Fibroblast of villous mesenchyme (primary cell): ENCODE measurements around the gene MBOAT2. TPM values are rescaled to one million over a fixed set of nuclear protein-coding genes. Genes with fewer than 3 reads are reported as not detected.

Source experiments
- DNase-seq: peaks from one replicate; pipeline ENCODE4 v3.0.0-alpha.2; 2010; ENCODE audit warnings: low read depth
- H3K4me3 ChIP-seq: 2 replicates; pipeline ENCODE4 v1.5.1; 2011; ENCODE audit warnings: low read depth, mild to moderate bottlenecking, low read length
- total RNA-seq: library from RNA; depleted of rRNA; stranded (reverse); fragments of >200 nt; gene quantifications from 2 replicates; pipeline ENCODE4 v1.2.3, GENCODE V29; 2012
- TF ChIP-seq, protein P1 (sequence below): IDR thresholded peaks from 2 replicates; pipeline ENCODE4 v1.5.1; 2012; ENCODE audit warnings: low read depth, mild to moderate bottlenecking, low read length; ENCODE audit not compliant: insufficient read depth

Gene MBOAT2
- total RNA-seq, 1 donor = 72.5 TPM

DNA sequence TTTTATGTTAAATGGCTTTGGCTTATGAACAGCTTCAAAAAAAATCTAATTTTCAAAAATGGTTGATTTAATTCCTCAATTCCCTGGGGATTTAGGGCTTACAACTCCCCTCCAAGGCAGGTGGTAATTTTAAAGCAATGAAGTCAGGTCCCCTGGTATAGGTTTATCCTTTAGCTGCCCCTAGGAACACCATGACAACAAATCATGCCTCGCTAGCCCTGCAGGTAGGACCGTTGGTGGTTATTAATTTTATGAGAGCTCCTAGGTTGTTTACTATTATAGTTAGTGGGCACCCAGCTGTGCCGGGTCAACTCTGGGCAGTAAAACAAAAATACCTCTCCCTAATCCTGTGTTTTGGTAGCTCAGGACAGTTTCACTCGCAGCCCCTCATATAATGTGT is 26.2 kb upstream of the MBOAT2 start:
- no peak for DNase-seq
- TF ChIP-seq, protein P1, sequence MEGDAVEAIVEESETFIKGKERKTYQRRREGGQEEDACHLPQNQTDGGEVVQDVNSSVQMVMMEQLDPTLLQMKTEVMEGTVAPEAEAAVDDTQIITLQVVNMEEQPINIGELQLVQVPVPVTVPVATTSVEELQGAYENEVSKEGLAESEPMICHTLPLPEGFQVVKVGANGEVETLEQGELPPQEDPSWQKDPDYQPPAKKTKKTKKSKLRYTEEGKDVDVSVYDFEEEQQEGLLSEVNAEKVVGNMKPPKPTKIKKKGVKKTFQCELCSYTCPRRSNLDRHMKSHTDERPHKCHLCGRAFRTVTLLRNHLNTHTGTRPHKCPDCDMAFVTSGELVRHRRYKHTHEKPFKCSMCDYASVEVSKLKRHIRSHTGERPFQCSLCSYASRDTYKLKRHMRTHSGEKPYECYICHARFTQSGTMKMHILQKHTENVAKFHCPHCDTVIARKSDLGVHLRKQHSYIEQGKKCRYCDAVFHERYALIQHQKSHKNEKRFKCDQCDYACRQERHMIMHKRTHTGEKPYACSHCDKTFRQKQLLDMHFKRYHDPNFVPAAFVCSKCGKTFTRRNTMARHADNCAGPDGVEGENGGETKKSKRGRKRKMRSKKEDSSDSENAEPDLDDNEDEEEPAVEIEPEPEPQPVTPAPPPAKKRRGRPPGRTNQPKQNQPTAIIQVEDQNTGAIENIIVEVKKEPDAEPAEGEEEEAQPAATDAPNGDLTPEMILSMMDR = no peak
- H3K4me3 ChIP-seq = no peak overlapping the region

GRCh38 chr2:9027884-9028283 is 24.4 kb upstream of the MBOAT2 start:
- DNase-seq = no peak
- H3K4me3 ChIP-seq = no peak overlapping the region
- TF ChIP-seq, protein P1 = no peak

- TF ChIP-seq, protein P1 = no peak
- H3K4me3 ChIP-seq = no peak overlapping the region
- no peak for DNase-seq
Observed at GRCh38 chr2:9025746-9026145, 22.3 kb upstream of the MBOAT2 start.

- DNase-seq = no peak
- no peak overlapping the region for H3K4me3 ChIP-seq
- TF ChIP-seq, protein P1 = no peak
Observed at GRCh38 chr2:9024575-9024974, 21.1 kb upstream of the MBOAT2 start.

DNA sequence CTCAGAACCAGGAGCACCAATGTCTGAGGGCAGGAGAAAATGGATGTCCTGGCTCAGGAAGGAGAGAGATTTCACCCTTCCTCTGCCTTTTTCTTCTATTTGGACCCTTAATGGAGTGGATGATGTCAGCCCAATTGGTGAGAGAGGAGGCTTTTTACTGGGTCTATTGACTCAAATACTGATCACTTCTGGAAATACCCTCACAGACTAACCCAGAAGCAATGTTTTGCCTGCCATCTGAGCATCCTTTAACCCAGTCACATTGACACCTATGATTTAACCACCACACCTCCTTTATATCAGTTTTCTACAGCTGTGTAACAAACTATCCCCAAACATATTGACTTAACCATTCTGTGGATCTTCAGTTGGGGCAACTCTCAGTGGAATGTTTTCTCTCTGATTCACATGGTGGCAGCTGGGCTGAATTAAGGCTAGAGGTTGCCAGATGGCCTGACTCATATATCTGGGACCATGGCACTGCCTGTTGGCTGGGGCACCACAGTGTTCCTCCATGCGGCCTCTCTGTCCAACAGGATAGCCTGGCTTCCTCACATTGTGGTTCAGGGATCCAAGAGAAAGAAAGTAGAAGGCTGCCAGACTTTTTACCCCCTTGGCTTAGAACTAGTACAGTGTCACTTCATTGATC is 18.2 kb upstream of the MBOAT2 start:
- DNase-seq = no peak
- TF ChIP-seq, protein P1 = no peak
- H3K4me3 ChIP-seq = no peak overlapping the region

DNA sequence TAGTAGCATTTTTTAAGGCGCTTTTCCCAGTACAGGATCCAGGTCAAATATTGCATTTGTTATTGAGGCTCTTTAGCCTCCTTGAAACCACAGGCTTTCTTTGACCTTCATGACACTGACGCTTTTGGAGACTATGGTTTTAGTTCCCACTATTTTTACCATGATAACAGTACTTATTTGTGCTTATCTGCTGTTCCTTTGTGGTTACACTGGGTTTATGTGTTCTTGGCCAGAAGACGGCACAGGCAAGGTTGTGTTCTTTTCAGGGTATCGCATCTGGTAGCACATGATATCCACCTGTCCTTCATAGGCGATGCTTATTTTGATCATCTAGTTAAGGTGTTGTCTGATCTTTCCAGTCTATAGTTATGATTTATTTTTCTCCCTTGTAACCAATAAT is 16.8 kb upstream of the MBOAT2 start:
- peak; percentile 28 for DNase-seq
- H3K4me3 ChIP-seq = no peak overlapping the region
- TF ChIP-seq, protein P1 = no peak

GRCh38 chr2:9018534-9018933 is 15.1 kb upstream of the MBOAT2 start:
- H3K4me3 ChIP-seq = peak overlapping the region; percentile 27
- DNase-seq = peak; percentile 66
- TF ChIP-seq, protein P1 = no peak
